Type B pancreatic cell (in vitro differentiated cells): Measurements from ENCODE around the gene TM7SF3. TPM values are rescaled to one million over a fixed set of nuclear protein-coding genes. Genes with fewer than 3 reads are reported as not detected.

ENCODE experiments used
- DNase-seq: peaks from one replicate; pipeline ENCODE4 v3.0.0; 2021; ENCODE audit warnings: mixed read lengths; ENCODE audit not compliant: unreplicated experiment; ENCODE audit errors: extremely low spot score
- H3K27ac Mint-ChIP-seq: 2 replicates; pipeline ENCODE4 v1.8.0; 2021; ENCODE audit warnings: mild to moderate bottlenecking, mixed read lengths
- H3K27me3 Mint-ChIP-seq: 2 replicates; pipeline ENCODE4 v1.8.0; 2021; ENCODE audit warnings: mixed read lengths
- H3K36me3 Mint-ChIP-seq: 2 replicates; pipeline ENCODE4 v1.8.0; 2021; ENCODE audit warnings: mixed read lengths
- H3K4me1 Mint-ChIP-seq: one replicate; pipeline ENCODE4 v1.8.0; 2021; ENCODE audit warnings: mixed read lengths; ENCODE audit not compliant: unreplicated experiment
- H3K4me3 Mint-ChIP-seq: 2 replicates; pipeline ENCODE4 v1.8.0; 2021; ENCODE audit warnings: mild to moderate bottlenecking, mixed read lengths
- H3K9me3 Mint-ChIP-seq: 2 replicates; pipeline ENCODE4 v1.8.0; 2021; ENCODE audit warnings: mixed read lengths
- CTCF ChIP-seq: fragments of 200-600 bp; sonication (generic); conservative IDR thresholded peaks from 2 replicates; pipeline ENCODE4 v1.5.0; 2021; ENCODE audit warnings: antibody characterized with exemption, mild to moderate bottlenecking
- total RNA-seq: library from RNA; stranded (reverse); gene quantifications from 2 replicates; pipeline ENCODE4 v1.2.1, GENCODE V29; 2021; ENCODE audit warnings: low replicate concordance

TM7SF3 gene
- total RNA-seq, 1 donor from 2014 or later: 49.6 TPM

GRCh38 chr12:26987634-26988424, 26.4 kb downstream of the TM7SF3 start:
- no peak overlapping the region for H3K4me3 Mint-ChIP-seq
- H3K27me3 Mint-ChIP-seq: no peaks in the 10 kb centered on the region
- no peak overlapping the region for H3K27ac Mint-ChIP-seq
- no peak for DNase-seq
- TF ChIP-seq CTCF: no peak
- no peaks in the 10 kb centered on the region for H3K9me3 Mint-ChIP-seq
- H3K4me1 Mint-ChIP-seq: no peaks in the 10 kb centered on the region
- H3K36me3 Mint-ChIP-seq: peaks cover 59% of the 10 kb centered on the region

GRCh38 chr12:26982866-26983265, 31.3 kb downstream of the TM7SF3 start:
- H3K9me3 Mint-ChIP-seq: no peaks in the 10 kb centered on the region
- no peak overlapping the region for H3K4me3 Mint-ChIP-seq
- peaks cover 53% of the 10 kb centered on the region for H3K36me3 Mint-ChIP-seq
- no peak overlapping the region for H3K27ac Mint-ChIP-seq
- H3K27me3 Mint-ChIP-seq: no peaks in the 10 kb centered on the region
- TF ChIP-seq CTCF: no peak
- H3K4me1 Mint-ChIP-seq: no peaks in the 10 kb centered on the region
- no peak for DNase-seq

DNA sequence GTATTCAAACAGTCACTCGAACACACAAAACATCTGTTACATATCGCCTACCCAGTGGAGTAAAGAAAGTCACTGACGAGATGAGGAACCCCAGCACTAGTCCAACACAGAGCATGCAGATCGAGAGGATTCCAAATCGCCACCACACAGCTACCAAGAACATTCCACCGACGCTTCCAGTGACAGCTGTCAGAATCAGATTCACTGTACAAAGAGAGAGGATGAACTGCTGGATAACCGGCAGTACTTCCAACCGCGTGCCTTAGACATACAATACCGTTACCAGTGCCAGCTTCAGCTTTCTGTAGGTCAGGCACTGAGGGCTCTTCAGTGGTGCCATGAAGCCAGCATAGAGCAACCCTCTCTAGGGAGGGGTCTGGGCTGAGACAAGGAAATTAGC, 34.5 kb downstream of the TM7SF3 start:
- H3K36me3 Mint-ChIP-seq: peaks cover 56% of the 10 kb centered on the region

DNA sequence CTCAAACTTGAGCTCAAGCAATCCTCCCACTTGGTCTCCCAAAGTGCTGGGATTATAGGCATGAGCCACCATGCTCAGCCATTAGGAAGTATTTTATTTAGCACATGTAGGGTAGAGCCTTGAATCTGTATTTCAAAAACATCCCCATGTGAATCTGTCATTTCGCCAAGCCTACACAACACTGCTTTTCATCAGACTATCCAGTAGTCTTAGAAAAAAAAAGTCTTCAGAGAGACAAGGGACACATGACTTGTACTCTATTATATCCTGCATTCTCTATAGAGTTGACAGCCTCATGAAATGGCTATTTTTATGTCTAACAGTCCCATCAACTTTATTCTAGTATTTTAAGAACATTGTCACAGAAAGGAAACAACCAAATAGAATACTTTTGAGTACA, 35.4 kb downstream of the TM7SF3 start:
- Mint-ChIP-seq H3K9me3 (no peaks in the 10 kb centered on the region), H3K27ac (no peak overlapping the region), H3K27me3 (no peaks in the 10 kb centered on the region), H3K36me3 (peaks cover 58% of the 10 kb centered on the region), H3K4me3 (no peak overlapping the region), H3K4me1 (no peaks in the 10 kb centered on the region)
- TF ChIP-seq CTCF: no peak
- no peak for DNase-seq

More for the DNA sequence above, 34.5 kb downstream of the TM7SF3 start:
- no peak overlapping the region for H3K27ac Mint-ChIP-seq
- H3K27me3 Mint-ChIP-seq: no peaks in the 10 kb centered on the region
- no peaks in the 10 kb centered on the region for H3K4me1 Mint-ChIP-seq
- DNase-seq: no peak
- no peak for TF ChIP-seq CTCF
- no peaks in the 10 kb centered on the region for H3K9me3 Mint-ChIP-seq
- H3K4me3 Mint-ChIP-seq: no peak overlapping the region

DNA sequence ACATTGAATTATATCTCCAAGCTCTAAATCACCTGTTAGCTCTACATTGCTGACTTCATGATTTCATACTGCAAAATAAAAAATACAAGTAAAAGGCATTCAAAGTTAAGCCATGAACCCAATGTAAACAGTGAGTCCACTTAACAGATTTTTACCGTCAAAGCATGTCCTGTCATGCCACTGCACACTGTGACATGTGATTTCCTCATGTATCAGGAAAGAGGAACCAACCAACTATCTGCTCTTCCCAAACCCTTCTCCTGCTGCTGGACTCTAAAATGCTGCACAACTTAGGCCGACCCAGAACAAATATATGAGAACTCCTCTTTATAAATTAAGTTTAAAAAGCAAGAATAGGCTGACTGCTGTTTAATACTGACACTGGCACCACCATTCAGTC, 37.5 kb downstream of the TM7SF3 start:
- Mint-ChIP-seq H3K27ac (no peak overlapping the region), H3K36me3 (peaks cover 50% of the 10 kb centered on the region)

More for the DNA sequence above, 37.5 kb downstream of the TM7SF3 start:
- no peak for TF ChIP-seq CTCF
- no peak overlapping the region for H3K4me3 Mint-ChIP-seq
- no peaks in the 10 kb centered on the region for H3K9me3 Mint-ChIP-seq
- H3K4me1 Mint-ChIP-seq: no peaks in the 10 kb centered on the region
- H3K27me3 Mint-ChIP-seq: no peaks in the 10 kb centered on the region
- DNase-seq: no peak
